GM19467 (cell line): ENCODE measurements around the gene KIR3DL3.
"Not testable (repeated sequence)": the region's sequence is repeated elsewhere in the genome, so short reads cannot be mapped to it uniquely, and the experiment has no call there.

Experiments
- ATAC-seq: cut with Tn5 transposase; IDR thresholded peaks from one replicate; pipeline ENCODE4 v1.9.1; 2021; ENCODE audit warnings: mild to moderate bottlenecking, moderate library complexity; ENCODE audit not compliant: unreplicated experiment

The KIR3DL3 gene

GRCh38 chr19:54729416-54730188 lies 5.4 kb downstream of the KIR3DL3 start:
- no peak for ATAC-seq

- ATAC-seq = no peak
These were observed 6.9 kb downstream of the KIR3DL3 start for GRCh38 chr19:54731191-54731590.

- not testable (repeated sequence) for ATAC-seq
These were observed 14.1 kb downstream of the KIR3DL3 start, which contains the start of gene KIR2DL3 for GRCh38 chr19:54738306-54738705. TSS of gene KIR2DL3 (plus strand) at chr19:54738513. CDS start at chr19:54738546, 33 bp downstream.

- no peak for ATAC-seq
These were observed 14.5 kb downstream of the KIR3DL3 start for GRCh38 chr19:54738715-54739114.

GRCh38 chr19:54739587-54740497 lies 15.6 kb downstream of the KIR3DL3 start:
- no peak for ATAC-seq

- ATAC-seq = not testable (repeated sequence)
These were observed 17.7 kb downstream of the KIR3DL3 start for GRCh38 chr19:54741950-54742349.

GRCh38 chr19:54744080-54744479 lies 19.8 kb downstream of the KIR3DL3 start:
- ATAC-seq = not testable (repeated sequence)

- ATAC-seq = not testable (repeated sequence)
These were observed 23.5 kb downstream of the KIR3DL3 start for GRCh38 chr19:54747614-54748322.

- not testable (repeated sequence) for ATAC-seq
These were observed 26.0 kb downstream of the KIR3DL3 start for GRCh38 chr19:54750276-54750675.

- ATAC-seq = not testable (repeated sequence)
These were observed 32.2 kb downstream of the KIR3DL3 start for GRCh38 chr19:54756204-54757110.

GRCh38 chr19:54758577-54758976 lies 34.3 kb downstream of the KIR3DL3 start:
- ATAC-seq = not testable (repeated sequence)

GRCh38 chr19:54764219-54764618 lies 40.0 kb downstream of the KIR3DL3 start:
- ATAC-seq = not testable (repeated sequence)

GRCh38 chr19:54766464-54766863 lies 42.2 kb downstream of the KIR3DL3 start:
- ATAC-seq = not testable (repeated sequence)

GRCh38 chr19:54769646-54770045 lies 45.4 kb downstream of the KIR3DL3 start, which contains the start of gene KIR2DL1:
TSS of gene KIR2DL1 (plus strand) at chr19:54769793. CDS start at chr19:54769851, 58 bp downstream.
- ATAC-seq = not testable (repeated sequence)

- ATAC-seq = not testable (repeated sequence)
These were observed 46.3 kb downstream of the KIR3DL3 start for GRCh38 chr19:54770511-54770910.

- ATAC-seq = not testable (repeated sequence)
These were observed 47.0 kb downstream of the KIR3DL3 start for GRCh38 chr19:54771018-54771960.

GRCh38 chr19:54772666-54773065 lies 48.4 kb downstream of the KIR3DL3 start:
- ATAC-seq = not testable (repeated sequence)

- not testable (repeated sequence) for ATAC-seq
These were observed 51.0 kb downstream of the KIR3DL3 start for GRCh38 chr19:54775095-54775815.
